Measurements from ENCODE around the gene R3HDML. TPM values are rescaled to one million over a fixed set of nuclear protein-coding genes. Genes with fewer than 3 reads are reported as not detected.
A peak's percentile ranks its signal among the peaks of the same experiment; 100 is the strongest.

Gene R3HDML
- polyA plus RNA-seq, 3 donors: not detected

DNA sequence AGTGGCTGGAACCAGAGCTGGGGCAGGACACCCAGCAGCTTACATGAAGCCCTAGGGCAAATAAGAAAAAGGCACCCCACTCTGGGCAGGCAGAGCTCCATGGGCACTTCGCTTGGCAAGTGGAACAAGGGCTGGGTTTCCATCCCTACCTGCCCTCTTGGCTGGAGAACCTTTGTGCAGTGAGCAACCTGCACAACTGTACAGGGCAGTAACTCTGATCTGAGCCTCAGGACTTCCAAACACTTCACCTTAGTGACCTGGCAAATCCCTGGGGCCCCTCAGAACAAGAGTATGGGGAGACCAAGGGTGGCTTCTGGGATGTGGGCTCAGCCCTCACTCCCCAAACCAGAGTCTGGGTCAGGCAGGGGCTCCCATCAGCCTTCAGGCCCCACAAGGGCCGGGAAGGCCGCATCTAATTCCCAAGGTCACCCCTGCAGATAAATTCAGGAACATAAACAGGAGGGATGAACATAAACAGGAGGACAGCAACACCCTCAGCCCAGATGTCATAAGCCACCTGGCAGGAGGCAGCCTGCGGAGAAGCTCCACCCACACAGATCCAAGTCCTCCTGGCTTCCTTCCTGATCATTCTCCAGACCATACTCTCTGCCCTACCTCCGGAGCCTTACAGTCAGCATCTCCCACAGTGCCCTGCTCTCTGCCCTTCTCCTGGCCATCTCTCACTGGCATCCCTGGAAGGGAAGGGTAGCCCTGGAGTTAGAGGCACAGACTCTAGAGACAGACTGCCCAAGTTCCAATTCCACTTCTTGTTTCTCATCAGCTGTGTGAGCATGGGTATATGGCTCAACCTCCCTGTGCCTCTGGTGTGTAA, 56.1 kb downstream of the R3HDML start:
- no peaks in the 10 kb centered on the region for H3K36me3 Mint-ChIP-seq
- H3K4me1 Mint-ChIP-seq: peaks cover 11% of the 10 kb centered on the region
- Histone ChIP-seq H3K4me1 (ENCODE audit: control insufficient read depth in 1 of 2, insufficient read depth in 2 of 2, low read length in 2 of 2) (peaks cover 0 to 6% of the 10 kb centered on the region in 2 donors), H4K20me1 (ENCODE audit: insufficient read depth, low read length) (no peaks in the 10 kb centered on the region), H2AFZ (ENCODE audit: insufficient read depth, low read depth, low read length, poor library complexity, severe bottlenecking) (no peak overlapping the region), H3K27ac (ENCODE audit: low read depth in 1 of 2, low read length in 2 of 2) (no peak overlapping the region), H3K9ac (ENCODE audit: insufficient read depth, low read length, poor library complexity, severe bottlenecking) (no peak overlapping the region), H3K4me2 (replicated peaks; ENCODE audit: extremely low read depth, low read length, poor library complexity, severe bottlenecking) (no peak overlapping the region), H3K4me3 (replicated peaks in 1 of 3; ENCODE audit: low read depth in 2 of 3, low read length in 3 of 3) (no peak overlapping the region), H3K79me2 (ENCODE audit: insufficient read depth, low read length) (no peaks in the 10 kb centered on the region), H3K36me3 (replicated peaks in 1 of 2; ENCODE audit: control insufficient read depth in 1 of 2, insufficient read depth in 2 of 2, low read length in 2 of 2) (no peaks in the 10 kb centered on the region), H3K9me3 (replicated peaks in 1 of 2; ENCODE audit: control insufficient read depth in 1 of 2, insufficient read depth in 1 of 2, low read length in 2 of 2) (no peaks in the 10 kb centered on the region), H3K27me3 (ENCODE audit: control insufficient read depth in 2 of 2, insufficient read depth in 2 of 2, low read length in 2 of 2) (peaks cover 0 to 6% of the 10 kb centered on the region in 2 donors)
- no peak overlapping the region for H3K4me3 Mint-ChIP-seq
- H3K9me3 Mint-ChIP-seq: peaks cover 0 to 2% (median 0%) of the 10 kb centered on the region in 7 donors
- peak overlapping the region in 2 of 7 donors; percentile 46 to 77 for H3K27ac Mint-ChIP-seq
- peaks cover 8 to 16% (median 10%) of the 10 kb centered on the region in 3 donors for H3K27me3 Mint-ChIP-seq (ENCODE audit: low read depth in 3 of 3)
- 88% methylated on average over 4 of the region's 5 CpGs for WGBS (ENCODE audit: insufficient coverage)
- no peak for DNase-seq
- intact Hi-C loops (cut with micrococcal nuclease): no loop called here
- no peak for TF ChIP-seq CTCF (IDR thresholded peaks at IDR 0.05)

DNA sequence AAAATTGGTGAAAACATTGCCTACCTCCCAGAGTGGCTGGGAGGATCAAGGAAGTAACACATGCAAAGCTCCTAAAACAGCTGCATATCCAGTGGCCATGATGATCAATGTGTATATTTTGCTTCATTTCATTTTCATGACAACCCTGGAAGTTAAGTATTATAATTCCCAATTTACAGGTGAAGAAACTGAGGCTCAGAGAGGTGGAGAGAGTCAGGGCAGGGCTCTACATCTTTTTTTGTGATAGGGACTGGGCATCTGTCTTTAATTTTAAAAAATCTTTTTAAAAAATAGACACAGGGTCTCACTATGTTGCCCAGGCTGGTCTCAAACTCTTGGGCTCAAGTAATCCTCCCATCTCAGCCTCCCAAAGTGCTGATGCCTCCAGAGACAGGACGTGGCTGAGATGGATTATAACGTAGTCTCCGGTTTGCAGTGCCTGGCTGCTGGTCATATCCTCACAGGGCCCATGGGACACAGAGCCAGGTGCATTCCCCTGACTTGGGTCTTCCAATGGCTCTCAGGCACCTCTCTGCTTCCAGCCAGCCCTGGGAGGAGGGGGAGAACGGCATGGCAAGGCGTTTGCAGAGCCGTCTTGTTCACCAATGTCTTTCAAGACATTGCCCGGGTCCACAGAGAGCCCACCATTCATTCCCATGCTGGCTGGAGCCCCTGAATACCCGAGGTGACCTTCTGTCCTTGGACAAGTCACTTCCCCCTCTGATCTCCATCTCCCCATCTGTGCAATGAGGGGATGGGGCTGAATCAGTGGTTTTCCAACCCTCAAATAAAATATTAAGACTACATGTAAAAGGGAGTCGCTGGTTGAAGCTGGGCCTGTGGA, 57.0 kb downstream of the R3HDML start:
- no peaks in the 10 kb centered on the region for H3K9me3 ChIP-seq (replicated peaks in 1 of 2; ENCODE audit: control insufficient read depth in 1 of 2, insufficient read depth in 1 of 2, low read length in 2 of 2)
- no peak overlapping the region for H3K9ac ChIP-seq (ENCODE audit: insufficient read depth, low read length, poor library complexity, severe bottlenecking)
- Mint-ChIP-seq H3K9me3 (peaks cover 0 to 2% (median 0%) of the 10 kb centered on the region in 7 donors), H3K27ac (no peak overlapping the region), H3K36me3 (no peaks in the 10 kb centered on the region), H3K4me1 (peaks cover 8% of the 10 kb centered on the region), H3K4me3 (no peak overlapping the region), H3K27me3 (ENCODE audit: low read depth in 3 of 3) (peaks cover 4 to 11% (median 9%) of the 10 kb centered on the region in 3 donors)
- no peak for DNase-seq
- TF ChIP-seq CTCF (IDR thresholded peaks at IDR 0.05): no peak
- H2AFZ ChIP-seq (ENCODE audit: insufficient read depth, low read depth, low read length, poor library complexity, severe bottlenecking): no peak overlapping the region
- no peaks in the 10 kb centered on the region for H3K79me2 ChIP-seq (ENCODE audit: insufficient read depth, low read length)
- H3K4me3 ChIP-seq (replicated peaks in 1 of 3; ENCODE audit: low read depth in 2 of 3, low read length in 3 of 3): no peak overlapping the region
- H3K4me2 ChIP-seq (replicated peaks; ENCODE audit: extremely low read depth, low read length, poor library complexity, severe bottlenecking): no peak overlapping the region
- peaks cover 0 to under 1% of the 10 kb centered on the region in 2 donors for H3K4me1 ChIP-seq (ENCODE audit: control insufficient read depth in 1 of 2, insufficient read depth in 2 of 2, low read length in 2 of 2)
- intact Hi-C loops (cut with micrococcal nuclease): no loop called here
- H3K27ac ChIP-seq (ENCODE audit: low read depth in 1 of 2, low read length in 2 of 2): no peak overlapping the region
- H3K27me3 ChIP-seq (ENCODE audit: control insufficient read depth in 2 of 2, insufficient read depth in 2 of 2, low read length in 2 of 2): peaks cover 0 to 4% of the 10 kb centered on the region in 2 donors
- 83% methylated on average over 6 of the region's 9 CpGs for WGBS (ENCODE audit: insufficient coverage)
- no peaks in the 10 kb centered on the region for H4K20me1 ChIP-seq (ENCODE audit: insufficient read depth, low read length)
- H3K36me3 ChIP-seq (replicated peaks in 1 of 2; ENCODE audit: control insufficient read depth in 1 of 2, insufficient read depth in 2 of 2, low read length in 2 of 2): no peaks in the 10 kb centered on the region
